HCT116 (cell line): ENCODE data around the gene PCDH9. TPM values are rescaled to one million over a fixed set of nuclear protein-coding genes. Genes with fewer than 3 reads are reported as not detected.

Experiments used
- ATAC-seq: fragments of 200-7000 bp; cut with Tn5 transposase; 2 replicates; pipeline ENCODE4 v1.9.1; 2020; ENCODE audit warnings: mild to moderate bottlenecking, moderate library complexity
- BruUV-seq: library from RNA; stranded (reverse); fragments of 400-500 nt; replicated peaks from 2 replicates; lab custom pipeline; 2021; lab: Mats Ljungman, UMichigan
- CTCF ChIA-PET: fragments of 300-600 bp; sonication (Branson Sonifier 250); formaldehyde crosslinking; loops from one replicate; lab custom pipeline; 2021; ENCODE audit warnings: antibody characterized with exemption; lab: Charles Lee
- POLR2A ChIA-PET: fragments of 300-600, 350-600 bp; sonication (Branson Sonifier 250); formaldehyde crosslinking; loops from one replicate; lab custom pipeline; 2021; ENCODE audit warnings: antibody characterized with exemption; lab: Charles Lee
- RAD21 ChIA-PET, 2 experiments: fragments of 300-600 bp; sonication (Branson Sonifier 250); formaldehyde crosslinking; loops; one replicate each; lab custom pipeline; 2023; ENCODE audit warnings: low total read pairs in 2 of 2; ENCODE audit not compliant: uncharacterized antibody in 2 of 2, unreplicated experiment in 2 of 2, low non-redundant PET in 1 of 2; lab: Charles Lee
- DNase-seq: peaks from one replicate; pipeline ENCODE4 v3.0.0-alpha.2; 2010; ENCODE audit warnings: low read depth, low spot score
- H2AFZ ChIP-seq: fragments of 200-600 bp; shearing (Covaris generic), sonication (generic); 2 replicates; pipeline ENCODE4 v1.6.1; 2017; ENCODE audit warnings: low read depth, mixed run types, mixed read lengths, antibody characterized with exemption, low read length; ENCODE audit not compliant: poor library complexity, severe bottlenecking
- H3K27ac ChIP-seq: 2 replicates; pipeline ENCODE4 v1.5.1; 2012; ENCODE audit warnings: low read depth, low read length
- H3K27me3 ChIP-seq: fragments of 200-600 bp; sonication (generic); 2 replicates; pipeline ENCODE4 v1.6.1; 2016; ENCODE audit warnings: mixed run types, low read length, mixed read lengths; ENCODE audit not compliant: insufficient read depth
- H3K36me3 ChIP-seq, 2 experiments: fragments of 200-500 bp in 1 of 2; fragments of 200-600 bp in 1 of 2; sonication (Bioruptor generic) in 1 of 2; sonication (generic) in 1 of 2; 2 replicates each; pipeline versions ENCODE4 v1.5.1 to v1.6.1; 2014 to 2016; ENCODE audit warnings: low read length in 2 of 2, inconsistent platforms in 1 of 2, mixed read lengths in 1 of 2, mixed run types in 1 of 2; ENCODE audit not compliant: insufficient read depth in 2 of 2, control insufficient read depth in 1 of 2
- H3K4me1 ChIP-seq, 2 experiments: fragments of 200-600 bp in 1 of 2; sonication (generic) in 1 of 2; 2 replicates each; pipeline versions ENCODE4 v1.5.1 to v1.6.1; 2012 to 2017; ENCODE audit warnings: low read length in 2 of 2, inconsistent platforms in 1 of 2, mild to moderate bottlenecking in 1 of 2, mixed read lengths in 1 of 2, mixed run types in 1 of 2, moderate library complexity in 1 of 2; ENCODE audit not compliant: insufficient read depth in 2 of 2, control insufficient read depth in 1 of 2
- H3K4me2 ChIP-seq: fragments of 200-600 bp; sonication (generic); 2 replicates; pipeline ENCODE4 v1.6.1; 2017; ENCODE audit warnings: mixed run types, low read length, mixed read lengths
- H3K4me3 ChIP-seq, 2 experiments: fragments of 200-600 bp in 1 of 2; sonication (generic) in 1 of 2; replicated peaks in 1 of 2; 2 replicates each; pipeline ENCODE4 v1.5.1; 2011 to 2016; ENCODE audit warnings: low read length in 2 of 2, control low read depth in 1 of 2, low read depth in 1 of 2, mild to moderate bottlenecking in 1 of 2, mixed read lengths in 1 of 2, mixed run types in 1 of 2
- H3K79me2 ChIP-seq: fragments of 200-600 bp; sonication (generic); 2 replicates; pipeline ENCODE4 v1.6.1; 2017; ENCODE audit warnings: mild to moderate bottlenecking, mixed run types, low read length, moderate library complexity, mixed read lengths; ENCODE audit not compliant: insufficient read depth
- H3K9ac ChIP-seq: fragments of 200-600 bp; sonication (generic); 2 replicates; pipeline ENCODE4 v1.6.1; 2016; ENCODE audit warnings: low read length, mixed read lengths
- H3K9me2 ChIP-seq: fragments of 200-600 bp; sonication (generic), shearing (Covaris generic); 2 replicates; pipeline ENCODE4 v1.6.1; 2017; ENCODE audit warnings: mixed run types, mild to moderate bottlenecking, moderate library complexity; ENCODE audit not compliant: insufficient read depth
- H3K9me3 ChIP-seq, 2 experiments: fragments of 200-500 bp in 1 of 2; fragments of 200-600 bp in 1 of 2; sonication (Bioruptor generic) in 1 of 2; sonication (generic) in 1 of 2; 2 replicates each; pipeline ENCODE4 v1.6.1; 2014 to 2017; ENCODE audit warnings: low read length in 2 of 2, mixed read lengths in 2 of 2, inconsistent platforms in 1 of 2, low read depth in 1 of 2, mild to moderate bottlenecking in 1 of 2, mixed run types in 1 of 2, moderate library complexity in 1 of 2; ENCODE audit not compliant: control insufficient read depth in 1 of 2, insufficient read depth in 1 of 2
- H4K20me1 ChIP-seq: fragments of 200-600 bp; sonication (generic), shearing (Covaris generic); 2 replicates; pipeline ENCODE4 v1.6.1; 2017; ENCODE audit warnings: mixed run types, mild to moderate bottlenecking, moderate library complexity; ENCODE audit not compliant: insufficient read depth
- CEBPB ChIP-seq: IDR thresholded peaks from 2 replicates; pipeline ENCODE4 v1.6.1; 2012; ENCODE audit warnings: low read depth
- EGR1 ChIP-seq: IDR thresholded peaks from 2 replicates; pipeline ENCODE4 v1.6.1; 2012; ENCODE audit warnings: low read depth
- ELF1 ChIP-seq: IDR thresholded peaks from 2 replicates; pipeline ENCODE4 v1.6.1; 2012; ENCODE audit warnings: low read depth, borderline replicate concordance
- EZH2 ChIP-seq: fragments of 200-600 bp; sonication (generic); IDR thresholded peaks from 2 replicates; pipeline ENCODE4 v1.6.1; 2017; ENCODE audit warnings: antibody characterized with exemption, mixed run types
- EZH2phosphoT487 ChIP-seq: fragments of 200-600 bp; IDR thresholded peaks from 2 replicates; pipeline ENCODE4 v1.6.1; 2018; ENCODE audit warnings: antibody characterized with exemption, borderline replicate concordance
- FOSL1 ChIP-seq: IDR thresholded peaks from 2 replicates; pipeline ENCODE4 v1.6.1; 2012; ENCODE audit warnings: low read depth
- POLR2A ChIP-seq: IDR thresholded peaks from 2 replicates; pipeline ENCODE4 v1.7.0; 2011; ENCODE audit warnings: borderline replicate concordance; ENCODE audit not compliant: insufficient read depth, insufficient read length; ENCODE audit errors: extremely low read depth
- POLR2AphosphoS5 ChIP-seq: IDR thresholded peaks from 2 replicates; pipeline ENCODE4 v1.6.1; 2011; ENCODE audit warnings: mild to moderate bottlenecking, low read depth, low read length, moderate library complexity
- SP1 ChIP-seq: IDR thresholded peaks from 2 replicates; pipeline ENCODE4 v1.6.1; 2012; ENCODE audit warnings: low read depth
- YY1 ChIP-seq: IDR thresholded peaks from 2 replicates; pipeline ENCODE4 v1.6.1; 2011; ENCODE audit warnings: low read length, low read depth, moderate library complexity, mild to moderate bottlenecking; ENCODE audit not compliant: insufficient replicate concordance; ENCODE audit errors: extremely low read depth
- ZFX ChIP-seq: fragments of 450-650 bp; IDR thresholded peaks from 2 replicates; pipeline ENCODE4 v1.6.1; 2017
- ZNF274 ChIP-seq: fragments of 200-500 bp; sonication (Bioruptor generic); IDR thresholded peaks from 2 replicates; pipeline ENCODE4 v1.6.1; 2014; ENCODE audit warnings: mild to moderate bottlenecking, low read depth, low read length, inconsistent platforms
- intact Hi-C: fragments of 100-400 bp; cut with micrococcal nuclease; formaldehyde crosslinking; loops from 2 replicates; pipeline ENCODE4 v1.10.0; 2022
- total RNA-seq: library from RNA; stranded (reverse); gene quantifications from one replicate; pipeline ENCODE4 v1.2.1, GENCODE V29; 2021; ENCODE audit not compliant: unreplicated experiment
- TF ChIP-seq, protein P1 (sequence below): IDR thresholded peaks from 2 replicates; pipeline ENCODE4 v1.6.1; 2012
- TF ChIP-seq, protein P2 (sequence below), 3 experiments: fragments of 200-600 bp in 1 of 3; sonication (generic) in 1 of 3; IDR thresholded peaks in 2 of 3; conservative IDR thresholded peaks in 1 of 3; 2 replicates each; pipeline ENCODE4 v1.5.1; 2012 to 2017; ENCODE audit warnings: low read depth in 2 of 3, low read length in 2 of 3, antibody characterized with exemption in 1 of 3, borderline replicate concordance in 1 of 3, control low read depth in 1 of 3, mild to moderate bottlenecking in 1 of 3, mixed read lengths in 1 of 3, mixed run types in 1 of 3, moderate library complexity in 1 of 3; ENCODE audit not compliant: insufficient read depth in 1 of 3
- TF ChIP-seq, protein P3 (sequence below): IDR thresholded peaks from 2 replicates; pipeline ENCODE4 v1.6.1; 2012
- TF ChIP-seq, protein P4 (sequence below): IDR thresholded peaks from 2 replicates; pipeline ENCODE4 v1.6.1; 2011; ENCODE audit warnings: mild to moderate bottlenecking, low read length, moderate library complexity; ENCODE audit not compliant: insufficient replicate concordance; ENCODE audit errors: extremely low read depth
- TF ChIP-seq, protein P5 (sequence below): IDR thresholded peaks from 2 replicates; pipeline ENCODE4 v1.6.1; 2012; ENCODE audit warnings: low read depth

PCDH9 gene
- total RNA-seq, 1 experiment from 2014 or later, result 0.02 TPM

DNA sequence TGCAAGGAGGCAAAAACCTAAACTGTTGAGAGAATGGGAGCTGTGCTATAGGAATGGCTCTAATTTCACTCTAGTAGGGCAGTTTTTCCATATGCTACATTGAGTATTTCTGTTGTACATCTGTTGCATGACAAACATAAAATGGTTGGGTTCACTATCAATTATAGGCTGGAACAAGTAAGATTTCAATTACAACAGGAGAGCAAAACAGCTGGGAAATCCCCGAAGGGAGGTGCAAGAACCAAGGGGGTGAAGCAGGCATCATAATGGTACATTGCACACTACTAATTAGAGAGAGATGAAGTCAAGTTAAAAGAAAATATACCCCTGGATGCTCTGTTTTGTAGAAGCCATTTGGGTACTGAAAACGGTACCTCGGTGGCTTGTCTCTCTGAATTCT is 389.5 kb downstream of the PCDH9 start:
- RAD21 ChIA-PET, result no interaction called here
- POLR2A ChIA-PET, result no interaction called here
- no peaks in the 10 kb centered on the region for H3K9me2 ChIP-seq
- no peaks in the 10 kb centered on the region for H3K27me3 ChIP-seq
- CTCF ChIA-PET, result no interaction called here
- H3K36me3 ChIP-seq, result no peaks in the 10 kb centered on the region
- no peak overlapping the region for H3K27ac ChIP-seq
- no peaks in the 10 kb centered on the region; the same call in 1 of the 2 replicates for H4K20me1 ChIP-seq
- no TSS peak for BruUV-seq
- H2AFZ ChIP-seq, result no peak overlapping the region
- no peak overlapping the region for H3K4me2 ChIP-seq
- H3K9ac ChIP-seq, result no peak overlapping the region
- H3K4me1 ChIP-seq, result no peaks in the 10 kb centered on the region
- DNase-seq, result no peak
- no peaks in the 10 kb centered on the region for H3K79me2 ChIP-seq
- ATAC-seq, result no peak
- H3K9me3 ChIP-seq, result no peaks in the 10 kb centered on the region
- intact Hi-C loops, result no loop called here
- no peak overlapping the region for H3K4me3 ChIP-seq
- TF ChIP-seq POLR2A (no peak), YY1 (no peak), EGR1 (no peak), ELF1 (no peak), FOSL1 (no peak), EZH2phosphoT487 (no peak), POLR2AphosphoS5 (no peak), ZFX (no peak), ZNF274 (no peak), CEBPB (no peak), SP1 (no peak), EZH2 (no peak)
- TF ChIP-seq, protein P1, sequence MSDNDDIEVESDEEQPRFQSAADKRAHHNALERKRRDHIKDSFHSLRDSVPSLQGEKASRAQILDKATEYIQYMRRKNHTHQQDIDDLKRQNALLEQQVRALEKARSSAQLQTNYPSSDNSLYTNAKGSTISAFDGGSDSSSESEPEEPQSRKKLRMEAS, result no peak
- TF ChIP-seq, protein P2, sequence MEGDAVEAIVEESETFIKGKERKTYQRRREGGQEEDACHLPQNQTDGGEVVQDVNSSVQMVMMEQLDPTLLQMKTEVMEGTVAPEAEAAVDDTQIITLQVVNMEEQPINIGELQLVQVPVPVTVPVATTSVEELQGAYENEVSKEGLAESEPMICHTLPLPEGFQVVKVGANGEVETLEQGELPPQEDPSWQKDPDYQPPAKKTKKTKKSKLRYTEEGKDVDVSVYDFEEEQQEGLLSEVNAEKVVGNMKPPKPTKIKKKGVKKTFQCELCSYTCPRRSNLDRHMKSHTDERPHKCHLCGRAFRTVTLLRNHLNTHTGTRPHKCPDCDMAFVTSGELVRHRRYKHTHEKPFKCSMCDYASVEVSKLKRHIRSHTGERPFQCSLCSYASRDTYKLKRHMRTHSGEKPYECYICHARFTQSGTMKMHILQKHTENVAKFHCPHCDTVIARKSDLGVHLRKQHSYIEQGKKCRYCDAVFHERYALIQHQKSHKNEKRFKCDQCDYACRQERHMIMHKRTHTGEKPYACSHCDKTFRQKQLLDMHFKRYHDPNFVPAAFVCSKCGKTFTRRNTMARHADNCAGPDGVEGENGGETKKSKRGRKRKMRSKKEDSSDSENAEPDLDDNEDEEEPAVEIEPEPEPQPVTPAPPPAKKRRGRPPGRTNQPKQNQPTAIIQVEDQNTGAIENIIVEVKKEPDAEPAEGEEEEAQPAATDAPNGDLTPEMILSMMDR (IDR thresholded peaks at IDR 0.05 in 2 of 3, conservative IDR thresholded peaks at IDR 0.05 in 1 of 3; ENCODE audit: borderline replicate concordance in 1 of 3, insufficient read depth in 1 of 3, low read depth in 2 of 3, low read length in 2 of 3), result no peak
- TF ChIP-seq, protein P3, sequence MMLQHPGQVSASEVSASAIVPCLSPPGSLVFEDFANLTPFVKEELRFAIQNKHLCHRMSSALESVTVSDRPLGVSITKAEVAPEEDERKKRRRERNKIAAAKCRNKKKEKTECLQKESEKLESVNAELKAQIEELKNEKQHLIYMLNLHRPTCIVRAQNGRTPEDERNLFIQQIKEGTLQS, result no peak
- TF ChIP-seq, protein P4, sequence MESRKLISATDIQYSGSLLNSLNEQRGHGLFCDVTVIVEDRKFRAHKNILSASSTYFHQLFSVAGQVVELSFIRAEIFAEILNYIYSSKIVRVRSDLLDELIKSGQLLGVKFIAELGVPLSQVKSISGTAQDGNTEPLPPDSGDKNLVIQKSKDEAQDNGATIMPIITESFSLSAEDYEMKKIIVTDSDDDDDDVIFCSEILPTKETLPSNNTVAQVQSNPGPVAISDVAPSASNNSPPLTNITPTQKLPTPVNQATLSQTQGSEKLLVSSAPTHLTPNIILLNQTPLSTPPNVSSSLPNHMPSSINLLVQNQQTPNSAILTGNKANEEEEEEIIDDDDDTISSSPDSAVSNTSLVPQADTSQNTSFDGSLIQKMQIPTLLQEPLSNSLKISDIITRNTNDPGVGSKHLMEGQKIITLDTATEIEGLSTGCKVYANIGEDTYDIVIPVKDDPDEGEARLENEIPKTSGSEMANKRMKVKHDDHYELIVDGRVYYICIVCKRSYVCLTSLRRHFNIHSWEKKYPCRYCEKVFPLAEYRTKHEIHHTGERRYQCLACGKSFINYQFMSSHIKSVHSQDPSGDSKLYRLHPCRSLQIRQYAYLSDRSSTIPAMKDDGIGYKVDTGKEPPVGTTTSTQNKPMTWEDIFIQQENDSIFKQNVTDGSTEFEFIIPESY, result no peak
- TF ChIP-seq, protein P5, sequence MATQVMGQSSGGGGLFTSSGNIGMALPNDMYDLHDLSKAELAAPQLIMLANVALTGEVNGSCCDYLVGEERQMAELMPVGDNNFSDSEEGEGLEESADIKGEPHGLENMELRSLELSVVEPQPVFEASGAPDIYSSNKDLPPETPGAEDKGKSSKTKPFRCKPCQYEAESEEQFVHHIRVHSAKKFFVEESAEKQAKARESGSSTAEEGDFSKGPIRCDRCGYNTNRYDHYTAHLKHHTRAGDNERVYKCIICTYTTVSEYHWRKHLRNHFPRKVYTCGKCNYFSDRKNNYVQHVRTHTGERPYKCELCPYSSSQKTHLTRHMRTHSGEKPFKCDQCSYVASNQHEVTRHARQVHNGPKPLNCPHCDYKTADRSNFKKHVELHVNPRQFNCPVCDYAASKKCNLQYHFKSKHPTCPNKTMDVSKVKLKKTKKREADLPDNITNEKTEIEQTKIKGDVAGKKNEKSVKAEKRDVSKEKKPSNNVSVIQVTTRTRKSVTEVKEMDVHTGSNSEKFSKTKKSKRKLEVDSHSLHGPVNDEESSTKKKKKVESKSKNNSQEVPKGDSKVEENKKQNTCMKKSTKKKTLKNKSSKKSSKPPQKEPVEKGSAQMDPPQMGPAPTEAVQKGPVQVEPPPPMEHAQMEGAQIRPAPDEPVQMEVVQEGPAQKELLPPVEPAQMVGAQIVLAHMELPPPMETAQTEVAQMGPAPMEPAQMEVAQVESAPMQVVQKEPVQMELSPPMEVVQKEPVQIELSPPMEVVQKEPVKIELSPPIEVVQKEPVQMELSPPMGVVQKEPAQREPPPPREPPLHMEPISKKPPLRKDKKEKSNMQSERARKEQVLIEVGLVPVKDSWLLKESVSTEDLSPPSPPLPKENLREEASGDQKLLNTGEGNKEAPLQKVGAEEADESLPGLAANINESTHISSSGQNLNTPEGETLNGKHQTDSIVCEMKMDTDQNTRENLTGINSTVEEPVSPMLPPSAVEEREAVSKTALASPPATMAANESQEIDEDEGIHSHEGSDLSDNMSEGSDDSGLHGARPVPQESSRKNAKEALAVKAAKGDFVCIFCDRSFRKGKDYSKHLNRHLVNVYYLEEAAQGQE, result no peak
